Measurements from ENCODE around the gene CCNA2.

- no peak for TF ChIP-seq CTCF (IDR thresholded peaks at IDR 0.05)
- TF ChIP-seq POLR2A (IDR thresholded peaks at IDR 0.05) = no peak
- TF ChIP-seq POLR2AphosphoS5 (IDR thresholded peaks at IDR 0.05) = no peak
- TF ChIP-seq EP300 (IDR thresholded peaks at IDR 0.05) = no peak
These were observed 27.4 kb downstream of the CCNA2 start for GRCh38 chr4:121796283-121796682.
